Loucy (cell line): ENCODE measurements around the gene CLDN3.
"Not testable (repeated sequence)": the region's sequence is repeated elsewhere in the genome, so short reads cannot be mapped to it uniquely, and the experiment has no call there.

ENCODE experiments used
- CTCF ChIP-seq: fragments of 200-600 bp; sonication (generic); conservative IDR thresholded peaks from 2 replicates; pipeline ENCODE4 v1.5.1; 2014; ENCODE audit warnings: mild to moderate bottlenecking, antibody characterized with exemption, low read length
- EZH2phosphoT487 ChIP-seq: fragments of 200-600 bp; IDR thresholded peaks from 2 replicates; pipeline ENCODE4 v1.6.1; 2018; ENCODE audit warnings: antibody characterized with exemption, mild to moderate bottlenecking, moderate library complexity, borderline replicate concordance

- TF ChIP-seq CTCF, EZH2phosphoT487: not testable (repeated sequence)
Measured at GRCh38 chr7:73797176-73797575, 27.1 kb upstream of the CLDN3 start.
